GM21526 (cell line): ENCODE measurements around the gene FGF2.
A peak's percentile ranks its signal among the peaks of the same experiment; 100 is the strongest.

Source experiments
- ATAC-seq: cut with Tn5 transposase; IDR thresholded peaks from one replicate; pipeline ENCODE4 v1.9.1; 2021; ENCODE audit warnings: moderate library complexity; ENCODE audit not compliant: unreplicated experiment, low FRiP score

FGF2 gene

DNA sequence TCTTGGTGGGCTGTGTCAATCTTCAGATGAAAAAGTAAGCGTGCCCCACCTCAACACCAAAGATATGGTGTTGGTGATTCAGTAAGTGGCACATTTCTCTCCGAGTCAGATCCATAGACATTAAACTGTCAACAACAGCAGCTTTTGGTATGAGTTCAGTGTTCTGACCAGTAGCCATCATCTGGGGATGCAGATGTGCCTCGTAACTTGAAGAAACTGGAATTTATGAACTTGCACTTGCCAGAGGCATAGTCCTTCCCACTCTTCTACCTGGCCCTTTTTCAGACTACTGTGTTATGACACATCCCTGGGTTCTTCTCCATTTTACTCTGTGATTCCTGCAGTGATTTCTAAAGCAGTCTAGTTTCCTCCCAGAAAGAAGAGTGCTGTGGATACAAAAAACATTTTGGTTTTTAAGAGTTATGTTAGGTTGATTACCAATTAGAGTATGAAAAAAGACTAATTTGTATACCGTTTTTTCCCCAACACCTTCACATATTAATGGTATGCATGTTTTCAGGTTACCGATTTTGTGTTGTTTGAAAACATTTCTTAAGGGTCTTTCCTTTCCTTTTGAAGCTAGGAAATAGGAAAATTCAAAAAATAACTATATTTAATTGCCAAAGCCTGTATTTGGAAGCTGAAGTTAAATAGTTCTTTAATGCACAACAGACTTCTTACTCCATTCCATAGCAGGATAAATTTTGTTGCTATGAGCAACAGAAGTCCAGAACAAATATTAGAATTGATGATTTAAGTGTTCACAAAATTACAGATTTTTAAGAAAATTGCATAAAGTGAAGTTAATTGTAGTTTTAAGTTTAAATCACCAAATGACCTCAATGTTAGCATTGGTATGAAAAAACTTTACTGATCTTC, 56.5 kb downstream of the FGF2 start:
- no peak for ATAC-seq

DNA sequence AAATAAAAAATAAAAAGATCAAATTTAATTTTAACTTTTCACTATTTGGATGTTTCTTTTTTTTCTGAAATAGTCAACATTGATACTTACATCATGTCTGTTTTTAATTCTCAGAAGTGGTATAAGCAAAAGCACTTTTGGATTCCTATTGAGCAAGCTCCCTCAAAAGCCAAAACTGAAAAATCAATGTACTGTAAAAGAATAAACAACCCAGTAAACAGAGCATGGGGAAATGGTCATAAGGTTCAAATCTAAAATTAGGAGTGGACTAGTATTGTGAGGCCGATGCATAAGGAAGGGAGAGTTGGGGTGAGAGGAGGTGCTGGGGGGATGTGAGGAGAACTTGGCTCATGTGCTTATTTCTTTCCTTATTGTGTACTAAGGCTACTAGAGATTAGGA, 57.9 kb downstream of the FGF2 start:
- no peak for ATAC-seq

DNA sequence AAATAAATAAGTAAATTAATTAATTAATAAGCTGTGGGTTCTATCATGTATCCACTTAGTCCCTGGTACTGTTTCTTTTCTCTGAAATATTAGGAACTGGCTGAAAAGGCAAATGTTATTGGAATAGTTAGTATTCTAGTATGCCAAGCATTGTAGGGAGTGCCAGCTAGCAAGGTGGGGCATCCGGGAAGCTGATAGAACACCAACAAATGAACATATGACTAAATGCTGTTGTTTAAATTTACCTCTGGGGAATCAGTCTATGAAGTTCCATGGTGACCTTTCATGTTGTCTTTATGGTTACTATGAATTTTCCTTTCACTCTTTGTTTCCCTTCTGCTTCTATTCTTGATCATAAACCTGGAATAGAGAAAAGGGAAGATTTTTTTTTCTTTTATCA, 63.1 kb downstream of the FGF2 start:
- no peak for ATAC-seq

DNA sequence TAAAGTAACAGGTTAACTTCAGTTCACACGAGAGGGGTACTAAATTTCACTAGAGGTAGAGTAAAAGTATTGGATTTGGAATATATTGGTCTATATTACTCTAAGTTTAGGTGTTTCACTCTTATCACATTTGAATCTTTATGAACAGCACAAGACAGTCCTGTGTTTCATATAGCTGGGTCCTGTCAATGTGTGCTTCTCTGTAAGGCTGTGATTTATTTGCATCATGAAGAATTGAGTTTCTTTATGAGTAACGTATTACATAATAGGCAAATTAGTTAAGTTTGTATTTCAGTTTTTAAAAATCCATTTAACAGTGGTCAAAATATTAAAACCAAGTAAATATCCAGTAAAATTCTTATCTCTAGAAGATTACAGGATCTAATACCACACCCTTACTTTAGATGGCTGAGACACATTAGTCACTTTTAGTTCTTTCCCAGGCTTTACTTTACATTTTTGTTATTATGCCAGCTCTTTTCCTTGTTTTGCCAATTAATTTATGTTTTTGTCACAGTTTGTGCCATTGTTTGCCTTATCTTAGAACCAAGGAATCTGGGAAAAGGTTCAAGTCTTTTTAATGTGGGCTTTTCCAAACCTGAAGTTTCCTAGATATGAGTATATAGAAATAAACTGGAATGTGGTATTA, 63.6 kb downstream of the FGF2 start:
- peak; percentile 62 for ATAC-seq

DNA sequence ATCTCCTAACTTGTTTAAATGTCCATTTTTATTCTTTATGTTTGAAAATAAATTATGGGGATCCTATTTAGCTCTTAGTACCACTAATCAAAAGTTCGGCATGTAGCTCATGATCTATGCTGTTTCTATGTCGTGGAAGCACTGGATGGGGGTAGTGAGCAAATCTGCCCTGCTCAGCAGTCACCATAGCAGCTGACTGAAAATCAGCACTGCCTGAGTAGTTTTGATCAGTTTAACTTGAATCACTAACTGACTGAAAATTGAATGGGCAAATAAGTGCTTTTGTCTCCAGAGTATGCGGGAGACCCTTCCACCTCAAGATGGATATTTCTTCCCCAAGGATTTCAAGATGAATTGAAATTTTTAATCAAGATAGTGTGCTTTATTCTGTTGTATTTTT, 68.2 kb downstream of the FGF2 start:
- ATAC-seq = no peak

DNA sequence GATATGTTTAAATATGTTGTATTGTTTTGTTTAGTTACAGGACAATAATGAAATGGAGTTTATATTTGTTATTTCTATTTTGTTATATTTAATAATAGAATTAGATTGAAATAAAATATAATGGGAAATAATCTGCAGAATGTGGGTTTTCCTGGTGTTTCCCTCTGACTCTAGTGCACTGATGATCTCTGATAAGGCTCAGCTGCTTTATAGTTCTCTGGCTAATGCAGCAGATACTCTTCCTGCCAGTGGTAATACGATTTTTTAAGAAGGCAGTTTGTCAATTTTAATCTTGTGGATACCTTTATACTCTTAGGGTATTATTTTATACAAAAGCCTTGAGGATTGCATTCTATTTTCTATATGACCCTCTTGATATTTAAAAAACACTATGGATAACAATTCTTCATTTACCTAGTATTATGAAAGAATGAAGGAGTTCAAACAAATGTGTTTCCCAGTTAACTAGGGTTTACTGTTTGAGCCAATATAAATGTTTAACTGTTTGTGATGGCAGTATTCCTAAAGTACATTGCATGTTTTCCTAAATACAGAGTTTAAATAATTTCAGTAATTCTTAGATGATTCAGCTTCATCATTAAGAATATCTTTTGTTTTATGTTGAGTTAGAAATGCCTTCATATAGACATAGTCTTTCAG, 68.8 kb downstream of the FGF2 start:
- ATAC-seq = no peak

DNA sequence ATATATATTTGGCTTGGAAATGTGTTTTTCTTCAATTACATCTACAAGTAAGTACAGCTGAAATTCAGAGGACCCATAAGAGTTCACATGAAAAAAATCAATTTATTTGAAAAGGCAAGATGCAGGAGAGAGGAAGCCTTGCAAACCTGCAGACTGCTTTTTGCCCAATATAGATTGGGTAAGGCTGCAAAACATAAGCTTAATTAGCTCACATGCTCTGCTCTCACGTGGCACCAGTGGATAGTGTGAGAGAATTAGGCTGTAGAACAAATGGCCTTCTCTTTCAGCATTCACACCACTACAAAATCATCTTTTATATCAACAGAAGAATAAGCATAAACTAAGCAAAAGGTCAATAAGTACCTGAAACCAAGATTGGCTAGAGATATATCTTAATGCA, 69.6 kb downstream of the FGF2 start:
- ATAC-seq = no peak

DNA sequence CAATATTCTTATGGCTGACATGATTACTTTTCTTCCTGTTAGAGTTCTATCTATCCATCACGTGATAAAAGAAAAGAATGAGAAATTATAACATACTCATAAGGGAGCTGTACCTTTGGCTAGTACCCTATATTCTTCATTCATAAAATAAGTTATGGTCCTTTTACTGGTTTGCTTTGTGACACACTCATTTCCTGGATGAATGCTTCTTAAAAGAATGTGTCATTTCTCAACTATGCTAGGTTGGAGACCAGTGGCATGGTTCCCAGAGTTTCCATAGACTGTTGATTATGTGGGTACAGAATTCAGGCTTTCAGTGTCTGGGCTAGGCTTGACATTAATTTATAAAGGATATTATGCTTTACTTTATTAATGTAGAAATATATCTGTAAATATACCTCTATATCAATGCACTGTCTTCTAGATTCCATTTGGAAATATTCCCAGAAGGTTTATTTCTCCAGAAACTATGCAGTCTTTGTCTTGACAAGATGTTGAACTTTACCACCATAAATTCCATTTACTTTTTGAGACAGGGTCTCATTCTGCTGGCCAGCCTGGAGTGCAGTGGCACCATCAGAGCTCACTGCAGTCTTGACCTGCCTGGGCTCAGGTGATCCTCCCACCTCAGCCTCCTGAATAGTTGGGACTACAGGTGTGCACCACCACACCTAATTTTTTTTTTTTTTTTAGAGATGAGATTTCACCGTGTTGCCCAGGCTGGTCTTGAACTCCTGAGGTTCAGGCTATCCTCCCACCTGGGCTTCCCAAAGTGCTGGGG, 71.9 kb downstream of the FGF2 start:
- no peak for ATAC-seq

DNA sequence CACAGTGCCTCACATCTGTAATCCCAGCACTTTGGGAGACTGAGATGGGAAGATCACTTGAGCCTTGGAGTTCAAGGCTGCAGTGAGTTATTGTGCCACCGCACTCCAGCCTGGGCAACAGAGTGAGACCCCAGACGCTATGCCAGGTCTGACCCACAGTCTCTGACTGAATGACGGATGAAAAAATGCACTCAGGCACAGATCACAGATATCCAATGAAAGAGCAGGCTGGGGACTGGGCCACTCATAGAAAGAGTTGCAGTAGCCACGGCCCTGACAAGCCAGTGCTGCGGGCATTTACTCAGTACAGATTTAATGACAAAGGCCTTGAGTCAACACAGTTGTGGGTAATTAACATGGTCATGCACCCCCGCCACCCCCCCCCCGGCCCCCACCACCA, 73.1 kb downstream of the FGF2 start:
- ATAC-seq = no peak

DNA sequence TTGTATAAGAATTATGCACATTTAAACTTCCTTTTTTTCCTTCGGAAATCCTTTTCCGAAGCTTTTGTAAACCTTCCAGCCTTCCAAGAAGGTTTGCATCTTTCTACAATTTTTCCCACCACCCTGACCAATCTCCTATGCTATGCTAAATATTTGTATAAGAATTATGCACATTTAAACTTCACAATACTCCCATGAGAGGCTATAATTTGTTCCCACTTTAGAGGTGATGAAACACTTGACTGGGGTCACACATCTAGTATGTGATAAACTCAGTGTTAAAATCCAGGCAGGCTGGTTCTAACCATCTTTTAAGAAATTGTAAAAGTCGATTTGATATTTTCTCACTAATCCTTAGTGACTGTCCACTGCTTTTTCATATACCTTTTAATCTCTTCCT, 73.7 kb downstream of the FGF2 start:
- ATAC-seq = no peak

DNA sequence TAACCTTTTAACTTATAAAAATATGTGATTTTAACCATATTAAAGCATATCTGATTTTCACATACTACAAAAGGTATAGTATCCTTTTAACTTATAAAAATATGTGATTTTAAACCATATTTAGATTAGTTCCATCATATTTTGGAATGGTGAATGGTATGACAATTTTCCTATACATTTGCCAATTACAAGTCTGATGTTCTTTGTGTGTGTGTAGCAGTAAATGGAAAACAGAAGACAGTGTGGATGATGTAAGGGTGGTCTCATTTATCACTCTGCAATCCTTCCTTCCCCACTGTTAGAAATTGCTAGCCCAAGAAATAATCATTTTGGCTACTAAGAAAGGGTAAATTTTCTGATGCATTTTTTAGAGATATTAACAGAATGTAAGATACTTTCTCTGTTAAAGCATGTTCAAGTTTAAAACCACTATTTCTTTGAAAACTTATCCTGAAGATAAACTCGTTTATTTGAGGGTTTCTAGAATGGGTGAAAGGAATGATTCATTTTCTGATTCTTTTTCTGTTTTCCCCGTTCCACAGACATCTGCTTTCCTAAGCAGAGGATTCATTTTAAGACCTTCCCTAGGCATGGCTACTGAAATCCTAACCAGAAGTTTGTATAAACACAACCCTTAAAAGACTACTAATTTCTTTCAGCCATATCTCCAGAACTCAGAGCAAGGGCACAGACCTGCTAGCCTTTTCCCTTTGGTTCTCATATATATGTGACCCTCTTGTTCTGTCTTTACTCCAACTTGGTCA, 74.8 kb downstream of the FGF2 start:
- no peak for ATAC-seq

DNA sequence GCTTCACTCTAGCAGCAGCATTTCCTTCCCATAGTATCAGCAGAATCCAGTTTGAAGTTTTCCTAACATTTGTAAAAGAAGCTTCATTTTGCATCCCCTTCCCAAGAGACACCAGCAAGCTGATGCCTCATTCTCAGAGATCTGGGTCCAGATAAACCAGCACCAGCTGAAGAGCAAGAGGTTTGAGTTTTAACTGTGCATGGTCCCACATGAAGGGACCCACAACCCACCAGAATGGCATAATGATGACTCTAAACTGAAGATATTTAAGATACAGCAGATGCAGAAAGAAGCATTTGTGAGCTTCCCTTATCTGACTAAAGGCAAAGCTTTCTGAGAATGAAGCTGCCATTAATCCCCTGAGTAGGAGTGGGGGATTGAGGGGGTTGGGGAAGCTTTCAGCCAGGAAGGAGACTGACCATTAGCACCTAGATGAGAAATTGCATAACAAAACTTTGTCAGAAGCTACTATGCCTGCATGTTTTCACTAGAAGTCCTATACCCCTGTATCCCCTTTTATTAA, 77.2 kb downstream of the FGF2 start:
- ATAC-seq = no peak

DNA sequence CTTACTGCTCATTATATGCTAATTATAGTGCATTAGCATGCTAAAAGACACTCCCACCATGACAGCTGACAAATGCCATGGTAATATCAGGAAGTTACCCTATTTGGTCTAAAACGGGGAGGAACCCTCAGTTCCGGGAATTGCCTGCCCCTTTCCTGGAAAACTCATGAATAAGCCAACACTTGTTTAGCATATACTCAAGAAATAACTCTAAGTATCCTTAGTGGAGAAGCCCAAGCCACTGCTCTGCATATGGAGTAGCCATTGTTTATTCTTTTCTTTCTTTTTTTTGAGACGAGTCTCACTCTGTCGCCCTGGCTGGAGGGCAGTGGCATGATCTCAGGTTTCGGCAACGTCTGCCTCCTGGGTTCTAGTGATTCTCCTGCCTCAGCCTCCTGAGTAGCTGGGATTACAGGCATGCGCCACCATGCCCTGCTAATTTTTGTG, 80.3 kb downstream of the FGF2 start:
- no peak for ATAC-seq

DNA sequence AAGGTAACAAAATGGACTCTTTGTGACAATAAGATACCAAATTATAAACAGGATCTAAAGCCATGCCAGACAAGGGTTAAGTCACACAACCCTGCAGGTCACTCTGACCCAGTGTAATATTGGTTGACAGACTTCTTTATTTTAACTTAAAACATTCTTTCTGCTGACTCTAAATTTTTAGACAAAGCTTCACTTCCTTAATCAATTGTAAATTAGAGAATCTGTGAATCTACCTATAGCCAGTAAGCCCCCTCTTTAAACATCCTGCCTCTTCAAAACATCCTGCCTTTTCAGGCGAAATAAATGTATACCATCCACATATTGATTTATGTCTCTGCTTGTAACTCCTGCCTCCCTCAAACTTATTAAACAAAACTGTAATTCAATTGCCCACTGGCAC, 81.6 kb downstream of the FGF2 start:
- no peak for ATAC-seq

DNA sequence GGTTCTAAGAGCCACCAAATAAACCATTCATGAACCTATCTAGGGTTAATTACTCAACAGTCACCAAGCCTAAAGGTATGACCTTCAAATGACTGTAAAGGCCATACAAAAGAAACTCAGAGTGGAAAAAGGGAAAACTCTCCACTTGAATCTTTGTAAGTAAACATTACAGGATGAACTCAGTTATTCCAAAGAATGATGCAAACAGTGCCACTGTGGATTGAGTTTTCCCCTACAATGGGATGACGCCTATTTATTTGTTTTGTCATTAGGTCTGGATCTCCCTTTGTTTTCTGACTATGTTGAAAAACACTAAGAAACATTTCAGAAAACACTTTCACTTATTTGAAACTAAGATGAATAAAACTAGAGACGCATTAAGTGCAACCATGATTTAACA, 83.1 kb downstream of the FGF2 start:
- no peak for ATAC-seq

DNA sequence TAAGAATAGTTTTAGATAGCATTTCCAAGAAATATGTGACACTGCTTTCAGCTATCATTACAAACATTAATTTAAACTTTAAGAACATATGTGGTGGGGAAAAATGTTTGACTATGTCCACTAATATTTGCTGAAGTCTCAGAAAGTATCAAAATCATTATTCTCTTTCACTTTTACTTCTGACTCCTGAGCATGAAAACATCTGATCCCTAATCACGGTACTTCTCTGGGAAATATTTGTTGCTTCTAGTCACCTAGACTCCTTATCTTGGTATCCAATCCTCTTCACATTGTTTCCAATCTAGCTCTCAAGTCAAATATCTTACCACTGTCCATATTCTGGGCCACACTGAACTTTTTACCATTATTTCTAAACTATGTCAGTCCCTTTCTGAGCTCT, 85.0 kb downstream of the FGF2 start:
- no peak for ATAC-seq

DNA sequence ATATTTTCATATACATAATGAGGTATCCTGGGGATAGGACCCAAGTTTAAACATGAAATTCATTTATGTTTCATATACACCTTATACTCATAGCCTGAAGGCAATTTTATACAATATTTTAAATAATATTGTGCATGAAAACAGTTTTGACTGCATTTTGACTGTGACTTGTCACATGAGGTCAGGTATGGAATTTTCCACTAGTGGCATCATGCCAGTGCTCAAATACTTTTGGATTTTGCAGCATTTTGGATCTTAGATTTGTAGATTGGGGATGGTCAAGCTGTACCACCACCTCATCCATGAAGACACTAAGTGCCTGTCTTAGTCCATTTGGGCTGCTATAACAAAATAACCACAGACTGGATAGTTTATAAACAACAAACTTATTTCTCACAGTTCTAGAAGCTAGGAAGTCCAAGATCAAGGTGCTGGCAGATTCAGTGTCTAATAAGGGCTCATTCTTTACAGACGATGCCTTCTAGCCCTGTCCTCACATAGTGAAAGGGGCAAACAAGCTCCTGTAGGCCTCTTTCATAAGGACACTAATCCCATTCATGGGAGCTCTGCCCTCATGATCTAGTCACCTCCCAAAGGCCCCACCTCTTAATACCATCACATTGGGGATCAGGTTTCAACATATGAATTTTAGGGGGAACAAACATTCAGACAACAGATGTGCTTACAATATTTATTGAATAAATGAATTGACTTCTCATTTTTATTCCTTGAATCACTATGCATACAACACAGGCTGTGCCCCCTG, 86.4 kb downstream of the FGF2 start:
- ATAC-seq = no peak

DNA sequence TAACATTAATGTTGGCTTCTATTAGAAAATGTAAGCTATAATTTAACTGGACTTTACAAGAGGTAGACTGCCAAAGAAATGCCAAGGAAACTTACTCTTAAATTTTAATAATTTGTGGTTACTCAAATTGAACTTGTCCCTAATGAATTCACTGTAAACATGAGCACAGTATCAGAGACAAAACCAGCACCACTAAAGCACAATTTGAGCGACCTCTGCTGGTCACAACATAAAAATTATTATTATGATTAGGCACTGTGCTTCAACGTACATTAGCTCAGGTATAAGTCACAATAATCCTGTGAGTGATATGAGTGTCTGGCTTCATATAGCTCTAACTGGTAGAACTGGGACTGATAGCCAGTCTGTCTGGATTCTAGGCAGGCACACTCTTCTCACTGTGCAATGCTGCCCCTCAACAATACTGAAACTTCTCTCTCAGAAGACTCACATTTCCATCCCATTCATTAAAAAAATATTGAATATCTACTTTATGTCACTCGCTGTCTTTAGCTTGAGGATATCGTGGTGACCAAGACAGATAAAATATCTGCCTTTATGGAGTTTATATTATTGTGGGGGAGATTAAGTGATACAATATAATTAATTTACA, 87.8 kb downstream of the FGF2 start:
- peak; percentile 79 for ATAC-seq

DNA sequence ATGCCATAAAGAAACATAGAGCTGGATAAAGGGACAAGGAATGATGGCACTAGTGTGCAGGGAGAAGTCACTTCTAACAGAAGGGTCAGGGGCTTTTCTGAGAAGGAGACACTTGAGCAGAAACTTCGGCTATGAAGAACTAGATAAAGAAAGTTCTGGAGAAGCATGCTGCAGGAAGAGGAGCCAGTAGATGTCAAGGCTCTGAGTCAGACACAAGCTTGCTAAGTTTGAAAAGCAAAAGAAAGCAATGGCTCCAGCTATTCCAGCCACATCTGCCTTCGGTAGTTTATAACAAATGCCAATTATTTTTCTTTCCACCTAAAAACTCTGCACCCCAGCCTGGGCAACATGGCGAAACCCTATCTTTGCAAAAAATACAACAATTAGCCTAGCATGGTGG, 88.3 kb downstream of the FGF2 start:
- no peak for ATAC-seq
